Esophagus (tissue), 2 donors: ENCODE measurements around the gene SEMA4D. TPM values are rescaled to one million over a fixed set of nuclear protein-coding genes. Genes with fewer than 3 reads are reported as not detected.

Source experiments
- H3K27ac ChIP-seq, 2 donors: one replicate each; pipeline ENCODE4 v1.5.1; 2013; ENCODE audit warnings: low read depth in 2 of 2, mild to moderate bottlenecking in 2 of 2, inconsistent platforms in 1 of 2, low read length in 1 of 2, moderate library complexity in 1 of 2
- H3K27me3 ChIP-seq, 2 donors: one replicate each; pipeline ENCODE4 v1.6.1; 2013; ENCODE audit warnings: low read length in 2 of 2, control low read depth in 1 of 2, mild to moderate bottlenecking in 1 of 2; ENCODE audit not compliant: insufficient read depth in 2 of 2, control insufficient read depth in 1 of 2
- H3K36me3 ChIP-seq, 2 donors: one replicate each; pipeline ENCODE4 v1.6.1; 2013; ENCODE audit warnings: low read length in 1 of 2; ENCODE audit not compliant: control insufficient read depth in 2 of 2, insufficient read depth in 2 of 2
- H3K4me1 ChIP-seq, 2 donors: one replicate each; pipeline ENCODE4 v1.6.1; 2013; ENCODE audit warnings: low read length in 1 of 2; ENCODE audit not compliant: control insufficient read depth in 2 of 2, insufficient read depth in 2 of 2
- H3K4me3 ChIP-seq, 2 donors: one replicate each; pipeline ENCODE4 v1.5.1; 2013; ENCODE audit warnings: low read length in 2 of 2, mild to moderate bottlenecking in 2 of 2, low read depth in 1 of 2, moderate library complexity in 1 of 2
- H3K9me3 ChIP-seq, 2 donors: one replicate each; pipeline ENCODE4 v1.6.1; 2013; ENCODE audit warnings: mild to moderate bottlenecking in 2 of 2, low read depth in 1 of 2, low read length in 1 of 2, moderate library complexity in 1 of 2; ENCODE audit not compliant: control insufficient read depth in 2 of 2, insufficient read depth in 1 of 2
- WGBS, 2 donors: extraction: QIAGEN DNeasy Blood & Tissue Kit; methylation state at CpG; one replicate each; pipeline ENCODE4 v1.1.7; 2013; 5-methylcytosine and 5-hydroxymethylcytosine counted together
- polyA plus RNA-seq, 2 donors: library from polyadenylated mRNA; stranded (reverse); fragments of 200-250 nt; gene quantifications; one replicate each; pipeline ENCODE4 v1.2.3, GENCODE V29; 2013
- donor health status: healthy with polysubstance abuse.
- donor health status: Bipolar disorder and iron deficiency.

The SEMA4D gene
- polyA plus RNA-seq, 2 donors: 17.1 to 33.4 TPM

- 86 to 88% methylated on average over 25 of the region's 25 CpGs for WGBS, 2 donors
- Histone ChIP-seq H3K4me1 (peaks cover 6 to 9% of the 10 kb centered on the region in 2 donors), H3K36me3 (peaks cover 0 to 25% of the 10 kb centered on the region in 2 donors), H3K9me3 (no peaks in the 10 kb centered on the region), H3K27ac (no peak overlapping the region), H3K4me3 (no peak overlapping the region), H3K27me3 (no peaks in the 10 kb centered on the region)
Measured at GRCh38 chr9:89454498-89455355, 43.2 kb downstream of the SEMA4D start.

- H3K36me3 ChIP-seq: peaks cover 0 to 23% of the 10 kb centered on the region in 2 donors
- H3K4me3 ChIP-seq: no peak overlapping the region
- H3K27ac ChIP-seq: no peak overlapping the region
- no peaks in the 10 kb centered on the region for H3K9me3 ChIP-seq
- peaks cover 6 to 9% of the 10 kb centered on the region in 2 donors for H3K4me1 ChIP-seq
- no peaks in the 10 kb centered on the region for H3K27me3 ChIP-seq
- WGBS, 2 donors: 87 to 88% methylated on average over 11 of the region's 11 CpGs
Measured at GRCh38 chr9:89453452-89453851, 44.5 kb downstream of the SEMA4D start.

- Histone ChIP-seq H3K27ac (no peak overlapping the region), H3K4me3 (no peak overlapping the region), H3K27me3 (no peaks in the 10 kb centered on the region), H3K9me3 (no peaks in the 10 kb centered on the region), H3K36me3 (peaks cover 0 to 17% of the 10 kb centered on the region in 2 donors), H3K4me1 (peaks cover 6 to 10% of the 10 kb centered on the region in 2 donors)
- WGBS, 2 donors: 94 to 95% methylated on average over 7 of the region's 7 CpGs
Measured at GRCh38 chr9:89452561-89452960, 45.4 kb downstream of the SEMA4D start.

GRCh38 chr9:89450213-89450612 is 47.7 kb downstream of the SEMA4D start:
- Histone ChIP-seq H3K4me3 (no peak overlapping the region), H3K4me1 (peaks cover 5 to 10% of the 10 kb centered on the region in 2 donors), H3K9me3 (no peaks in the 10 kb centered on the region), H3K27ac (no peak overlapping the region), H3K27me3 (no peaks in the 10 kb centered on the region), H3K36me3 (peaks cover 0 to 12% of the 10 kb centered on the region in 2 donors)
- 94 to 98% methylated on average over 2 of the region's 2 CpGs for WGBS, 2 donors

- no peaks in the 10 kb centered on the region for H3K9me3 ChIP-seq
- peaks cover 0 to 4% of the 10 kb centered on the region in 2 donors for H3K36me3 ChIP-seq
- peaks cover 0 to 6% of the 10 kb centered on the region in 2 donors for H3K4me1 ChIP-seq
- no peak overlapping the region for H3K27ac ChIP-seq
- WGBS, 2 donors: 86 to 87% methylated on average over 17 of the region's 17 CpGs
- H3K27me3 ChIP-seq: no peaks in the 10 kb centered on the region
- no peak overlapping the region for H3K4me3 ChIP-seq
Measured at GRCh38 chr9:89449261-89449671, 48.6 kb downstream of the SEMA4D start.

- WGBS, 2 donors: 81 to 83% methylated on average over 8 of the region's 8 CpGs
- no peaks in the 10 kb centered on the region for H3K27me3 ChIP-seq
- no peak overlapping the region for H3K4me3 ChIP-seq
- H3K36me3 ChIP-seq: peaks cover 0 to 4% of the 10 kb centered on the region in 2 donors
- H3K9me3 ChIP-seq: no peaks in the 10 kb centered on the region
- H3K27ac ChIP-seq: no peak overlapping the region
- H3K4me1 ChIP-seq: peaks cover under 1 to 9% of the 10 kb centered on the region in 2 donors
Measured at GRCh38 chr9:89448821-89449220, 49.1 kb downstream of the SEMA4D start.

- Histone ChIP-seq H3K27ac (no peak overlapping the region), H3K4me1 (peaks cover 5 to 13% of the 10 kb centered on the region in 2 donors), H3K36me3 (peaks cover 0 to 4% of the 10 kb centered on the region in 2 donors), H3K4me3 (no peak overlapping the region), H3K27me3 (no peaks in the 10 kb centered on the region), H3K9me3 (no peaks in the 10 kb centered on the region)
- WGBS, 2 donors: 72 to 74% methylated on average over 11 of the region's 11 CpGs
Measured at GRCh38 chr9:89448381-89448780, 49.5 kb downstream of the SEMA4D start.

GRCh38 chr9:89447416-89447815 is 50.5 kb downstream of the SEMA4D start:
- Histone ChIP-seq H3K9me3 (no peaks in the 10 kb centered on the region), H3K36me3 (peaks cover 0 to 2% of the 10 kb centered on the region in 2 donors), H3K27me3 (no peaks in the 10 kb centered on the region), H3K4me3 (no peak overlapping the region), H3K4me1 (peaks cover 5 to 17% of the 10 kb centered on the region in 2 donors), H3K27ac (no peak overlapping the region)
- 97% methylated on average over 8 of the region's 8 CpGs for WGBS, 2 donors

GRCh38 chr9:89446961-89447310 is 51.0 kb downstream of the SEMA4D start:
- Histone ChIP-seq H3K27me3 (no peaks in the 10 kb centered on the region), H3K4me1 (peaks cover 8 to 20% of the 10 kb centered on the region in 2 donors)
- 89 to 94% methylated on average over 8 of the region's 8 CpGs for WGBS, 2 donors

More at GRCh38 chr9:89446961-89447310, 51.0 kb downstream of the SEMA4D start:
- H3K27ac ChIP-seq: no peak overlapping the region
- H3K4me3 ChIP-seq: no peak overlapping the region
- peaks cover 0 to 2% of the 10 kb centered on the region in 2 donors for H3K36me3 ChIP-seq
- no peaks in the 10 kb centered on the region for H3K9me3 ChIP-seq
